ENCODE measurements around the gene TRIM40.

- TF ChIP-seq TAF1 (IDR thresholded peaks at IDR 0.05; ENCODE audit: low read depth, low read length) (no peak), POLR2A (IDR thresholded peaks at IDR 0.05; ENCODE audit: low read depth, low read length) (no peak), POLR2AphosphoS5 (IDR thresholded peaks at IDR 0.05; ENCODE audit: low read depth, low read length) (no peak), SPI1 (IDR thresholded peaks at IDR 0.05; ENCODE audit: low read depth, low read length) (no peak), POU2F2 (IDR thresholded peaks at IDR 0.05; ENCODE audit: low read depth, low read length) (no peak)
Observed at GRCh38 chr6:30149234-30149633, 13.3 kb downstream of the TRIM40 start.

All from GM12891 (cell line).